A549 treated with RU486 at 1 μM for 4 hours (cell line): ENCODE measurements around the gene CEP20. TPM values are rescaled to one million over a fixed set of nuclear protein-coding genes. Genes with fewer than 3 reads are reported as not detected.

Experiments used
- total RNA-seq: library from RNA; stranded (reverse); fragments of 200-300 nt; extraction: Qiagen RNA extraction; gene quantifications from 5 replicates; pipeline ENCODE4 v1.2.3, GENCODE V29; 2022; ENCODE audit warnings: low read depth

Gene CEP20, protein sequence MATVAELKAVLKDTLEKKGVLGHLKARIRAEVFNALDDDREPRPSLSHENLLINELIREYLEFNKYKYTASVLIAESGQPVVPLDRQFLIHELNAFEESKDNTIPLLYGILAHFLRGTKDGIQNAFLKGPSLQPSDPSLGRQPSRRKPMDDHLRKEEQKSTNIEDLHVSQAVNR
- 36.8 to 54.0 TPM (median 41.1 TPM) in 5 replicates for total RNA-seq

DNA sequence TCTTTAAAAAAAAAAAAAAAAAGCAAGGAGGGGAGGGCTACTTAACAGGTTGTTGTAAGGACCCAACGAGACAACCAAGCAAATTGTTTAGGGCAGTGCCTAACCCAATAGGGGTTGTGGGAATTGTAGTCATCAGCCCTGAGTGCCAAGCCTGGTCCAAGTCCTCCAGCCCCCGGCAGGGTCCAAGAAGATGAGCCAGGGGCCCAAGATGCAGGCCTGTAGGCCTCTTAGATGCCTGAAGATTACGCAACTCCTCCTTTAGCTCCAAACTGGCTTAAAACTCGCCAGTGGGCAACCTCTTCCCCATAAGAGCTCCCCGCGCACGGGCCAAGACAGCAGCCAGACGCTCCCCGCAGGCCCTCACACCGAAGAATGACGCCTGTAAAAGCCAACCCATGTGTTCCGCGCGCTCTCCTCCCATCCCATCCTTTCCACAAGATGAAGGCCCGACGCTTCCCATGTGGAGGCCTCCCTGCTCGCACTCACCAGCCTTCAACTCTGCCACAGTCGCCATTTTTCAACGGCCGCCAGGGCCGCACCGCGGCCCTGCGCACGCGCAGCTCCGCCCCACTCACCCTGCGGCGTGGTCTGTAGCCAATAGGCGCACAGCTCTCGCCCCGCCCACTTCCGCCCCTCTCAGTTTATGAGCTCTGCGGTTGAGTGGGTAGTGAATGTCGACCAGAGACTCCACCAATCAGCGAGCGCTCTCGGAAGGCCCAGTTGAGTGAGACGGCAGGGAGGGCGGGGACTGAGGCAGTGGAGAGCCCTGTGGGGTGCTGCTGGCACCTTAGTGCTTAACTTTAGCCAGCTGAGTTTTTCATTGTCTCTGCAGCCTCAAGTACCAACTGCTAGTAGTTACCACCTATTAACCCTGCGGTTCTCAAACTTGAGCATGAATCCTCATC is at the start of gene CEP20:
TSS of gene CEP20 (minus strand) at position 532 of the 905 bp plus-strand sequence. CDS start at position 514, 18 bp downstream.

DNA sequence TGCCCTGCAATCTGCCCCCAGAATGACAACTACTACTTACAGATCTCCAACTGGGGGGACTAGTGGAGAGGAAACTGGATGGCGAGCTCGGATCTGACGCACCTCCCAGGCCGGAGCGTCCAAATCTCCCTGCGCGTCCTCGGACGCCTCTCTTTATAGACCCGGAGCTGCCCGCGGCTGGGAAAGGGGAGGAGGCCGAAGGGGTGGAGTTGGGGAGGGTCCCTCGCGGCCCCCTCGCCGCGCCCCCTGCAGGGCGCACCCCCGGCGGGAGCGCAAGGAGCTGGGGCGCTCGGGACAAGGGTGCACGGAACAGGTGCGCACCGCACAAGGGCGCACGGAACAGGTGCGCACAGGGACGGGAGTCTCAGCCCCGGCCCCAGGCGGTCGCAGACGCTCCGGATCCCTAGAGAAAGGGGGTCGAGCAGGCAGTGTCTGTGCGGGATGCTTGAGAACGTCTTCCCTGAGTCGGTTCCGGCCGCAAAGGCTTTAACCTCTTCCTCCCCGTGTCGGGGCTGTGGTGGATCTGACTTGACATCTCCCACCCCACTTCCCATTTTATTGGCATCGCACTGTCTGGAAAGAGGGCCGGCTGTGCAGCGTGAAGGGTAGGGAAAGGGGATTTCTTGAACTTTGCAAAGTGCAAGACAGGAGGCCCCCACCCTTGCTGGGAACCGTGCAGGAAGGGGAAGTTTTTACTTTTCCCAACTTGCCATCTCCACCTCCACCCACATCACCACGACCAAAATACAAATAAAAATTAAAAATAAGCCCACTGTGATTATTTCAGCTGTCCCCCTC is 31.3 kb downstream of the CEP20 start, which contains the start of gene MYH11:
TSS of gene MYH11 (minus strand) at position 128 of the 798 bp plus-strand sequence. CDS start 18,776 bp downstream, outside the sequence.

Other genes starting within 250 kb of the CEP20 start
- gene MARF1, start 245.4 kb downstream of the CEP20 start, total RNA-seq: 9.4 to 11.9 TPM (median 10.7 TPM) in 5 replicates
- gene NDE1, start 238.4 kb downstream of the CEP20 start, total RNA-seq: 37.6 to 43.5 TPM (median 40.0 TPM) in 5 replicates
- 0.02 to 0.12 TPM (median 0.05 TPM) in 5 replicates for gene MYH11, start 31.6 kb downstream of the CEP20 start, total RNA-seq
- 94.8 to 110 TPM (median 106 TPM) in 5 replicates for gene ABCC1, start 61.0 kb upstream of the CEP20 start, total RNA-seq